ENCODE results near the gene CNTN6. TPM values are rescaled to one million over a fixed set of nuclear protein-coding genes. Genes with fewer than 3 reads are reported as not detected.

Gene CNTN6
- total RNA-seq, 1 experiment from 2014 or later = not detected

DNA sequence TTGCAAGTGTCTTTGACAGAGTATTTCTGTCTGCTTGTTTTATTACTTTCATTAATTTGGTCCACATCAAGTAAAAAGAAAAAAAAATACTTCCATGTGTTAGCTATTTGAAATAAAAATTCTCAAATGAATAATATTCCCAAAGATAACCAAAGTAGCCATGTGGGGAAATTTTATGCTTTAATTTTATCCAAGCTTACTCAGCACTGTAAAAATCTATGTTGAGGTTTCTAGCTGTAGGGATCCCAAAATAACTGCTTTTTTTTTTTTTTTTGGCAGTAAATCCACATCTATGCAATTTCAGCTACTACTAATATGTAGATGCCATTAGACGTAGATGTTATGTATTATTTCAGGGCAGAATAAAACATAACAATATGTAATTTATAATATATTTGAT, 35.4 kb upstream of the CNTN6 start:
- Histone ChIP-seq H3K4ac (ENCODE audit: low read depth, low read length) (no peak overlapping the region), H3K23me2 (ENCODE audit: insufficient read length, low read depth, low read length, poor library complexity, severe bottlenecking) (no peaks in the 10 kb centered on the region), H3K14ac (ENCODE audit: insufficient read depth, low read length) (no peak overlapping the region), H4K91ac (ENCODE audit: insufficient read length, low read depth, low read length) (no peak overlapping the region), H4K20me1 (ENCODE audit: control insufficient read depth, insufficient read depth, insufficient read length) (no peaks in the 10 kb centered on the region), H3K79me1 (ENCODE audit: insufficient read depth, low read depth, low read length, poor library complexity, severe bottlenecking) (no peaks in the 10 kb centered on the region), H4K8ac (replicated peaks; ENCODE audit: insufficient read length, low read depth, low read length) (no peak overlapping the region), H3K4me2 (ENCODE audit: insufficient read depth, insufficient read length, low read length) (no peak overlapping the region), H3K4me1 (ENCODE audit: insufficient read depth, low read length) (no peaks in the 10 kb centered on the region), H3K18ac (ENCODE audit: insufficient read length, low read depth, low read length) (no peak overlapping the region), H3T11ph (ENCODE audit: low read length) (no peak overlapping the region), H3K27me3 (ENCODE audit: insufficient read depth, low read length) (no peaks in the 10 kb centered on the region), H2AK5ac (ENCODE audit: insufficient read length, low read length) (no peak overlapping the region), H3K56ac (ENCODE audit: insufficient read length, low read depth, low read length) (no peak overlapping the region), H2BK20ac (ENCODE audit: low read depth, low read length, poor library complexity, severe bottlenecking) (no peak overlapping the region), H2BK12ac (ENCODE audit: insufficient read length, low read depth, low read length) (no peak overlapping the region), H2AFZ (ENCODE audit: low read length) (no peak overlapping the region), H4K5ac (ENCODE audit: insufficient read length, low read depth, low read length) (no peak overlapping the region), H2BK120ac (ENCODE audit: low read depth, low read length, poor library complexity, severe bottlenecking) (no peak overlapping the region), H3K27ac (ENCODE audit: insufficient read length, low read depth, low read length) (no peak overlapping the region), H3K9ac (ENCODE audit: extremely low read depth, insufficient read length, low read length) (no peak overlapping the region), H3K79me2 (ENCODE audit: insufficient read depth, low read length) (no peaks in the 10 kb centered on the region), H2BK15ac (ENCODE audit: low read depth, low read length) (no peak overlapping the region), H3K9me3 (ENCODE audit: control insufficient read depth, low read depth, low read length) (no peaks in the 10 kb centered on the region), H3K23ac (ENCODE audit: insufficient read length, low read depth, low read length) (no peak overlapping the region), H2BK5ac (ENCODE audit: insufficient read length, low read length) (no peak overlapping the region)
- Mint-ChIP-seq H3K9me3 (no peaks in the 10 kb centered on the region), H3K4me1 (no peaks in the 10 kb centered on the region), H3K4me3 (no peak overlapping the region), H3K36me3 (ENCODE audit: insufficient read depth in 1 of 3, low read depth in 3 of 3) (no peaks in the 10 kb centered on the region), H3K27ac (no peak overlapping the region), H3K27me3 (ENCODE audit: low read depth) (no peaks in the 10 kb centered on the region)
- TF ChIP-seq CTCF (conservative IDR thresholded peaks at IDR 0.05) = no peak
- no CpG with 5 or more reads among the region's 1 CpG for WGBS (ENCODE audit: extremely low coverage, insufficient read length, low lambda C conversion rate)
- no peak for DNase-seq
